Cardiac fibroblast (primary cell): ENCODE measurements around the gene CTDSP2.

ENCODE experiments used
- DNase-seq, 2 donors: peaks; one replicate each; pipeline versions ENCODE4 v3.0.0 to v3.0.0-alpha.2; 2010; ENCODE audit warnings: low read depth in 2 of 2
- H3K4me3 ChIP-seq, 2 donors: replicated peaks in 1 of 2; 1 replicate in 1 of 2; 2 replicates in 1 of 2; pipeline ENCODE4 v1.5.1; 2011; ENCODE audit warnings: low read depth in 2 of 2, low read length in 2 of 2, mild to moderate bottlenecking in 2 of 2, moderate library complexity in 1 of 2
- TF ChIP-seq, protein P1 (sequence below): IDR thresholded peaks from one replicate; pipeline ENCODE4 v1.5.1; 2011; ENCODE audit warnings: low read depth, mild to moderate bottlenecking, low read length, inconsistent platforms

The CTDSP2 gene

DNA sequence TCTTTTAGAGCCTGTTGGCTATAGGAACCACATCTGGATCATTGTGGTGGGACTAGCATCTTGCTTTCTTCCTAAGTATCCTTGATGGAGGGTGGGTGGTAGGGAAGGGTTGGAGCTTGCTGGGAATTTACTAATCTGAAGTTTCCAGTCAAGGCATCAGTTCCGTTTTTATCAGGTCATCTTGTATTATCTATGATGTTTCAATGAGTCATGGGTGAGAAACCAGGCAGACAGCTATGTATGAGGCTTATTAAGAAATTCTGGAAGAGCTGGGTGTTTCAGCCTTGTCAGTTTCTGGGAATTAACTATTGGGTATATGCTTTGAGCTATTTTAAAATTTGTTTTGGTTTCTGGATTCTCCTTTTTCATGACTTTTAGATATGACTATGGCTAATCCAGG is 52.6 kb downstream of the CTDSP2 start:
- peak; percentile 78 to 86 for DNase-seq
- no peak overlapping the region for H3K4me3 ChIP-seq
- TF ChIP-seq, protein P1, sequence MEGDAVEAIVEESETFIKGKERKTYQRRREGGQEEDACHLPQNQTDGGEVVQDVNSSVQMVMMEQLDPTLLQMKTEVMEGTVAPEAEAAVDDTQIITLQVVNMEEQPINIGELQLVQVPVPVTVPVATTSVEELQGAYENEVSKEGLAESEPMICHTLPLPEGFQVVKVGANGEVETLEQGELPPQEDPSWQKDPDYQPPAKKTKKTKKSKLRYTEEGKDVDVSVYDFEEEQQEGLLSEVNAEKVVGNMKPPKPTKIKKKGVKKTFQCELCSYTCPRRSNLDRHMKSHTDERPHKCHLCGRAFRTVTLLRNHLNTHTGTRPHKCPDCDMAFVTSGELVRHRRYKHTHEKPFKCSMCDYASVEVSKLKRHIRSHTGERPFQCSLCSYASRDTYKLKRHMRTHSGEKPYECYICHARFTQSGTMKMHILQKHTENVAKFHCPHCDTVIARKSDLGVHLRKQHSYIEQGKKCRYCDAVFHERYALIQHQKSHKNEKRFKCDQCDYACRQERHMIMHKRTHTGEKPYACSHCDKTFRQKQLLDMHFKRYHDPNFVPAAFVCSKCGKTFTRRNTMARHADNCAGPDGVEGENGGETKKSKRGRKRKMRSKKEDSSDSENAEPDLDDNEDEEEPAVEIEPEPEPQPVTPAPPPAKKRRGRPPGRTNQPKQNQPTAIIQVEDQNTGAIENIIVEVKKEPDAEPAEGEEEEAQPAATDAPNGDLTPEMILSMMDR = no peak

- no peak for DNase-seq
- TF ChIP-seq, protein P1 = no peak
- H3K4me3 ChIP-seq = no peak overlapping the region
Measured at GRCh38 chr12:57783861-57784260, 62.7 kb downstream of the CTDSP2 start.

- no peak for DNase-seq
- H3K4me3 ChIP-seq = peak overlapping the region; percentile 98 to 99
- TF ChIP-seq, protein P1 = no peak
Measured at GRCh38 chr12:57783466-57783801, 63.1 kb downstream of the CTDSP2 start.

DNA sequence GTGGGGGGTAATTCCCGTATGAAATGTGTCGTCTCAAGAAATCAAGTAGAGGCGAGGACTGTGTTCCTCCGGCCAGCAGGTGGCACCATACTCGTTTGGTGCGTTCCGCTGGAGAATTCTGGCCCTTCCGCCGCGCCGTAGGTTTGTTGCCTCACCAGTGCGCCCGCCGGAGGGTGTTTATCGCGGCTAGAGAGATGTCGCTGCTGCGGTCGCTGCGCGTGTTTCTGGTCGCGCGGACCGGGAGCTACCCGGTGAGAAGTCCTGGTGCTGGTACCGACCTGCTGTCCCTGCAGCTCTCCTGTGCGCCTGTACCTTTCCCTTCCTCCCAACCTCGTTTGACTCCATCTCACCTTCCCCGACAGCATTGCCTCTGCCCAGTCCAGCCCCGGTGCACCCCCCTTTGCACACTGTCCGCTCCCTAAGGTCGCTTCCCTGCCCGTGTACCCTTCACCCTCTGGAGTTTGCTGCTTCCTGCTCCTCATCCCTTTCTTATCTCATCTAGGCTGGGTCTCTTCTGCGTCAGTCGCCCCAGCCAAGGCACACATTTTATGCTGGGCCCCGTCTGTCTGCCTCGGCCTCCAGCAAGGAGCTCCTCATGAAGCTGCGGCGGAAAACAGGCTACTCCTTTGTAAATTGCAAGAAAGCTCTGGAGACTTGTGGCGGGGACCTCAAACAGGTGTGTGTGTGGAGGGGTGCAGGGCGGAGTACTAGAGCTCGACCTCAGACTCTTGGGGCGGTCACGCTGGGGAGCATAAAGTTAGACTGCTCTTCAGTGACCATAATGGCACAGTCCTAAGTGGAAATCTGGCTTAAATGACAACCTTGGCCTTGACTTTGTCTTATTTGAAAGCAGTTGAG is 63.7 kb downstream of the CTDSP2 start, which contains the start of gene TSFM:
TSS of gene TSFM (plus strand) at position 180 of the 858 bp plus-strand sequence. CDS start at position 195, 15 bp downstream.
- H3K4me3 ChIP-seq = peak within 1 kb of the TSS; percentile 98 to 99
- TF ChIP-seq, protein P1 = peak; percentile 82
- peak; percentile 96 for DNase-seq

GRCh38 chr12:57782243-57782607 is 64.3 kb downstream of the CTDSP2 start:
- no peak for DNase-seq
- no peak overlapping the region for H3K4me3 ChIP-seq
- TF ChIP-seq, protein P1 = no peak

DNA sequence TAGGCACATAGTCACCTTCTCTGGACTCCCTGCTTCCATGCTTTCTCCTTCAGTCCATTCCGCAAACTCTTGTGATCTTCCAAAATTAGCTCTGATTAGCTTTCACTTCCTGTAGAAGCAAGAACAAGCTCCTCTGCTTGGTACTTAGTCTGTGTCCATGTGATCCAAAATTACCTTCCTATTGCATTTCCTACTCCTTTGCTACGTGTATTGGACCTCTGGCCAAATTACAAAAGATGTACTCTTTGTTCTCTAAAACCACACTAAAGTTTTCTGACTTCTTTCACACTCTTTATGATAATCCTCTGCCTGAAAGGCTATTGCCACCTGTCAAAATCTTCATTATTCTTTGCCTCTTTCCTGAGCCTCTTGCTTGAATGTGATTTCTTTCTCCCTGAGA is 64.7 kb downstream of the CTDSP2 start:
- no peak overlapping the region for H3K4me3 ChIP-seq
- DNase-seq = no peak
- TF ChIP-seq, protein P1 = no peak
